SHP77 (cell line): Measurements from ENCODE around the gene FBXL14.
"Not testable (repeated sequence)": the region's sequence is repeated elsewhere in the genome, so short reads cannot be mapped to it uniquely, and the experiment has no call there.

Experiments used
- DNase-seq, 2 experiments: peaks; one replicate each; lab custom pipeline; 2025; lab: John Stamatoyannopoulos, UW

Gene FBXL14

DNA sequence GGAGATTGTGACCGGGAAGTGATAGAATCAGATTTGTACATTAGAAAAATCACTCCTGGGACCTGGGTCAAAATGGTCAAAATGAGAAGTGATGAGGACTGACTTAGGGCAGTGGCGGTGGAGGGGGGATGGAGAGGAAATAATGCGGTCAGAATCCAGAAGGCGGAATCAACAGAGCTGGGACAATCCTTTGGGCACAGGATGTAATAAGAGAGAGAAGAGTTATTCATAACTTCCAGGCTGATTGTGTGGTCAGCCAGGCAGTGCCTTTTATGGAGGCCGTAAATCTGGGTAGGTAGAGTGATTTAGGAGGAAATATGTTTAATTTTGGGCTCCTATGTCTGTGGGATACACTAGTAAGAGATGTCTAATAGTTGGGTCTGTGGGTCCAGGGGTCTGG lies 21.6 kb downstream of the FBXL14 start:
- DNase-seq, result no peak

DNA sequence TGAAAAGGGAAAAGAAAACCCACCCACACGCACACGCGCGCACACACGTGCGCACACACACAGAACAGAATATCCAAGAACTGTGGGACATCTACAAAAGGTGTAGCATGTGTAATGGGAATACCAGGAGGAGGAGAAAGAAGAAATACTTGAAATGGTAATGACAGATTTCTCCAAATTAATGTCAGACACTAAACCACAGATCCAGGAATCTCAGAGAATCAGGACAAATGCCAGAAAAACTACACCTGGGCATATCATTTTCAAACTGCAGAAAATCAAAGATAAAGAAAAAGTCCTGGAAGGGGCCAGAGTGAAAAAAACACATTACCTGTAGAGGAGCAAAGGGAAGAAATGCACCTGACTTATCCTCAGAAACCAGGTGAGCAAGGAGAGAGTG lies 26.5 kb downstream of the FBXL14 start:
- no peak for DNase-seq

DNA sequence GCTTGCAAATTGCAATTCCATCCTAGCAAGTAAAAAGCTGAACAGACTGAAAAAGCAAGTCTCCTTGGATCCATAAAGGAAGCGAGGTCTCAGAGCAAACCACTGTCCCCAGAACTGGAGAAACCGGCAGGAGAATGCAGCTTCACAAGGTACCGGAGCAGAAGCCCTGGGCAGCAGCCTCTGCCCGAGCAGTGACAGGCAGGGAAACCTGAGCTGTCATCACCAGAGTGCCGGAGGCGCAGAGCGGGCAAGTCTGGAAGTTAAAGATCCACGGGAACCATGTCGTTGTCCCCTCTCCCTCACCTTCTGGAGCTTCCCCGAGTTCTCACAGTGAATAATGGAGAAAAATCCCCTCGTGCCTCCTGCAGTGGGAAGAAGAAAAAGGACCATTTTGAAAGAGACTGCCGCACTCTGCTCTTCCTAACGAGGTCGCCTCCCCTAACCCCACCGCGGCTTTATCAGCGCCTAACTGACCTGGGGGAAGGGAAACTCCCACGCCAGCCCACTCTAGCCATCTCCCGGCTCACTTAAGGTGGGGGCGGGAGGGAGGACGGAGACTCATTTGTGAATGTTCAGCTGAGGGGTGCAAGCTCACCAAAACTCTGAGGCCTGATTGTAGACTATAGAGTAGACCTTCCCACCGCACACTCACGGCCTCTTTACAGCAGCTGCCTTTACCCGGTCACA lies 27.8 kb downstream of the FBXL14 start:
- DNase-seq, result no peak

DNA sequence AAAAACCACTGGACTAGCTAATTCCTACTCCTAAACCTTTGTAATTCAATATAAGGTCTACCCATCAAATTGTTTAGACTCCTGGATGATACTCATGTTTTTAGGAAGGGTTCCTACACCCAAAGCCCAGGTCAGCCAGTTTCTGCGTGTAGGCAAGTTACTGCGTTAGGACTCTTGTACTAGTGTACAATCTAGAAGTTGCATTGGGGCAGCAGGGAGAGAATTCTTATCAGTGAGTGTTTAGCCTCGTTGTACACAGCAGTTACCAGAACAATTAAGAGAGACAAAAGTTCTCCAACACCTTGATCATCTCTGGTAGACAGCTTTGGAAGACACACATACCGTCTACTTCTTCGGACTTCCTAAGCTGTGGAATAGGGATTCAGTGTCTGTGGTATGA lies 29.2 kb downstream of the FBXL14 start:
- DNase-seq, result no peak

DNA sequence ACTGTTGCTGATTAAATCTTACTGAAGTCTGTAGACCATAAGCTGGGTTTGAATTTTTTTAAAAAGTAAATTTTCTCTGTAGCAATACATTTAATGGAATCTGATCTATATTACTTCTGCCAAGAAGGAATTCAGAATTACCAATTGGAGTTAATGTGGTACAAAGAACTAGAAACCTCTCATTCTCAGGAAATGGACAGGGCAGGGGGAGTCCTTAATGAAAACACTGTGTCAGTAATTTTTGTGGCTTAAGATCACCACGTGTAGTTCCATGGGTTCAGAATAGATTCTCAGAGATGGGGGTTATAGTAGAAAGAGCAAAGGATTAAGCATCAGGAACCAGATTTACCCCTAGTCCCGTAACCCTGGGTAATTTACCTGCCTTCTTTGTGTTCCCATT lies 30.3 kb downstream of the FBXL14 start:
- DNase-seq, result no peak

DNA sequence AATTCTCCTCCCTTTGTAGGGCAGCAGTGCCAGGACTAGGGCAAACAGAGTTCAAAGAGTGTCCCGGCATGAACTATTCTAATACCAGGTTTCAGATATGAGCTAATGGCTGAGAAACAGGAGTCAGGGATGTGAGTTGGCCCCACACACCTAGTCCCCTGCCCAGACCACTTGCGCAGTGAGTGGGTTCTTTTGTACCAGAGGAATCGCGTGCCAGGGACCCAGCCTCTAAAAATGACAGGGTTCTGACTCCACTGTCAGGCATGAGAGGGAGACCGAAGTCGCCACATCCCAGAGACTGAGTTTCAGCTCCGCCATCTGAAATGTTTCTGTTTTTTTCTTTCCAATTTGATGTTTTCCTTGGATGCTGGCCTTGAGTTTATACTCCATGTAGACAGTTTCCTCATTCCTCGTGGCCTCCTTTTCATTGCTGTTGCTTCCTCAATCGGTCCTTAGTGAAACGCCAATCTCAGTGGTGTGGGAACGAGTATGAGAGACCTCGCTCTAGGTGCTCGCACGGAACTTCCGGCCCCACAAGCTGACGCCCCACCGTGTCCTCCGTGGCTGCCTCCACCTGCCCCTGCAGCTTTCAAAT lies 31.5 kb downstream of the FBXL14 start:
- DNase-seq, result no peak

DNA sequence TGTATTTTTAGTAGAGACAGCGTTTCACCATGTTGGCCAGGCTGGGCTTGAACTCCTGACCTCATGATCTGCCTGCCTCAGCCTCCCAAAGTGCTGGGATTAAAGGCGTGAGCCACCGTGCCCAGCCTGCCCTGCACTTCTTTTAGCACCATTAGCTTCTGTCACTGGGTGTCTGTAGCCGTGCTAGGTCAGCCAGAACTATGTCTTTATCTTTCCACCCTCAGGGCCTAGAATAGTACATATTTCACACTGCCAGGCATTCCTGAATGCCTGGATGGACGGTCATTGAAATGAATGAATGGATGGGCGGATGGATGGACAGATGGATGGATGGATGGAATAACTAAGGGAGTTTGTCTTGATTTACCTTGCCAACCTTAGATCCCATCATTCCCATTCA lies 33.7 kb downstream of the FBXL14 start:
- DNase-seq, result no peak

DNA sequence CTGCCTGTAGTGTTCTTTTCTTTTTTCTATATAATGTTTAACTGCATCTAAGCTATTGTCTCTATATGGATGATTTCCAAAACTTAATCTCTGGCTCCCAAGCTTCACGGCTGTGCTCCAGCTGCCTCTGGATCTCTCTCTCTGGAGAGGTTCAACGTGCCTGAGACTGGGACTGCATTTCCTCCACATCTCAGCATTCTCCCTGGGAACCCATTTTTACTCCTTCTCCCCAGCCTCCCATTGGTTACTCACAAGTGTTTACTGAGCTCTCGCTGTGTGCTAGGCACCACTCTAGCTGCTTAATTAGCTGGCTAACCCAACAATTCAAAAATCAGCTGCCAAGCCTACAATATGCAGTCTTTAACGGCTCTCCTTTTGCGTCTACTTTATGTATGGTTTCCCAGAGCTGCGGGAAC lies 34.7 kb downstream of the FBXL14 start:
- DNase-seq, result no peak

DNA sequence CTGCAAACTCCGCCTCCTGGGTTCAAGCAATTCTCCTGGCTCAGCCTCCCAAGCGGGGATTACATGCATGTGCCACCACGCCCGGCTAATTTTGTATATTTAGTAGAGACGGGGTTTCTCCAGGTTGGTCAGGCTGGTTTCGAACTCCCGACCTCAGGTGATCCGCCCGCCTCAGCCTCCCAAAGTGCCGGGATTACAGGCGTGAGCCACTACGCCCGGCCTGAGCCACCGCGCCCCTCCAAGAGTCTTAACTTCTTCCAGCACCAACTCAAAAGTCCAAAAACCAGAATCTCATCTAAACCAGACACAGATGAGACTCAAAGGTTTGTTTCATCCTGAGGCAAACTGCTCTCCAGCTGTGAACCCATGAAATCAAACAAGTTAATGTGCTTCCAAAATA lies 36.3 kb downstream of the FBXL14 start:
- DNase-seq, result not testable (repeated sequence)

DNA sequence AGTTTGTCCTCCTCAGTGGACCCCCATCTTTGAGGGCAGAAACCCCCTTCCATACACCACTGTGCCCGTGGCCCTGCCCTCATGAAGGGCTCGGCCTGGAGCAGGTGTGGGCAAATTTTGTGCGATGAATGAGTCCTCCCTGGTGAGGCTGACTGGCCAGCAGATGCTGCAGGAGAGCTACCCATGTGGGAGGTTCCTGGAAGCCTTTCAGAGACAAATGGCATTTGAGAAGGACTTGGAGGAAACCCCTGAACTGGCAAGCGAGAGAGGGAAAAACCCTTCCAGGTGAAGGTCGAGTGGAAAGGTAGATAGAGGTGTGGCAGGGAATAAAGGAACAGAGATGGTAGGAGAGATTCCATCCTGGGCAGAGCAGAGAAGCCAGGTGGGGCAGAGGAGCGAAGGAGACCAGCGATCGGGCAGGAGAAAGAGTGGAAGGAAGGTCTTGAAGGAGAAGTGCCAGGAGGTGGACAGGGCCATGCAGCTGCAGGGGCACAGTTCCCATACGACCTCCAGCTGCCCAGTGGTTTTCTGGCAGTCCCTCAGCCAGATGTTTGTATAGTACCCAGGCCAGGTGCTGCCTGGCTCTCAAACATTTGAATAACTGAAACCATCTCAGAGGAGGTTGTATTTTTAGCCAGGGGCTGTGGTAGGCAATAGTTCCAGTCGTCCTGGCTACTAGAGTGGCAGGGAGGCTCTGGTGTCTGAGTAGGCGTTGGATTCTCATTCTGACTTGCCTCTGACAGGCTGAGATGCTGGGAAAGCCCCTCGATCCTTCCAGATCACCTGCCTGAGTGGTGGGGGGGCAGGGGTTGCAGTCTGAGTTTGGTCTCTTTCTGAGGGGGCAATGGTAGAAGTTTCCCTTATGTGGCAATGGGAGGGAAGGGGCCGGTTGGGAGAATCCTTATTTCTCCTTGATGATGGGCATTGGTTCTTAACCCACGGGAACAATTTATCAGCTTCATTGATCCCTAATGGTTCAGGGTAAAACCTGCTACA lies 40.1 kb downstream of the FBXL14 start:
- no peak for DNase-seq

DNA sequence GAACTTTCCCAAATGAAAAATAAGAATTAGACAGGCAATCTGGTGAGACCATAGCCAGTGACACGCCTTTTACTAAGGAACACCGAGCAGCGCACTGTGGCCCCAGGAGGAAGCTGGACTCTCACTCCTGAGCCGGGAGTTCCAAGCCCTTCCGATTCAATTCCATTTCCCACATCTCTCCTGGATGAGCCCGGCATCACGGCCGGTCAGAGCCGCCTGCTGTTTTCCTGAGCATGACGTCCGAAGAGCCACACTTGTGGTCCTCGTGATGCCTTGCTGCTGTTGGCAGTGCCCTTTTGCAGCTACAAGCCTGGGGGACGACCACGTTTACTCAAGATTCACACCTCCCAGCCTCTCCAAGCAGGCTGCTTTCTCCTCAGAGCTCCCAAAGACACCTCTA lies 40.8 kb downstream of the FBXL14 start:
- DNase-seq, result no peak

DNA sequence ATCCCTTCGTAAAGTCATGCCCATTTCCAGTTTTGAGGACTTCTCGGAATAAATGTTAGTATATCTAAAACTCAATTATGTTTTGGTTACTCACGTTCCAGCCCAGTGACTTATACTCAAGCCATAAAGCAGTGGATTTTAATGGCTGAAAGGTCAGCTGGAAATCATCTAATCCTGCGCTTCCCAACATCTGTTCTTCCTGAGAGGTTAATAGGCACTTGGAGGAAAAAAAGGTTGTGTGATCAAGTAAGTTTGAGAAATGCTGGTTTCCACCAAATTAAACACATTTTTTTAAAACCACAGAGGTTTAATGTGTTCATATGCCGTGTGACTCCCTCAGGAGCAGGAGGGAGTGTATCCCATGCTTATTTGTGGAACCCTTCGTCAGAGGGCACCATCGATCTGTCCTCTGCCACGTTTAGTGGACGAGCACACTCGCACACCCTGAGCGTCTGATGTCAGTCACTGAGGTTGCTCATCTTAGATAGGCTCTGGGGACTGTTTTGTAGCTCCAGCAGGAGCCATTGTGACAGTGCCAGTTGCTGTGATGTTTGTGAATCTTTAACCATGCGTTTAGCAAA lies 41.4 kb downstream of the FBXL14 start:
- DNase-seq, result no peak

DNA sequence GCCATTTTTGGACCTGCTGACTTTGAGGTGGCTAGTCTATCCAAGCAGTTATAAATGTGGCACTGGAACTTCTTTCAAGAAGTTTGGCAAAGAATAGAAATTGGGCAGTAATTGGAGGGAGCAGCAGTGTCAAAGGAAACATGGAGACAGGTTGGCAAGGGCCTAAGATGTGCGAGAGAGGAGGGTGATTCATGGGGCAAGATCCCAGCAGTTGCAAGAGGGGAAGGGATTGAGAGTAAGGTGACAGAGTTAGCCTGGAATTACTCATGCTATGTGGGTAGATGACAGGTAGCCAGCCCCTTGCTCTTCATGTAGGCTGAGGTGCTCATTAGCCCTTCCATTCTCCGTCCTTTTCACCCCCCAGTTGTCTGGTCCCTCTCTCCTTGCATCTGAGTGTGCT lies 42.2 kb downstream of the FBXL14 start:
- no peak for DNase-seq

DNA sequence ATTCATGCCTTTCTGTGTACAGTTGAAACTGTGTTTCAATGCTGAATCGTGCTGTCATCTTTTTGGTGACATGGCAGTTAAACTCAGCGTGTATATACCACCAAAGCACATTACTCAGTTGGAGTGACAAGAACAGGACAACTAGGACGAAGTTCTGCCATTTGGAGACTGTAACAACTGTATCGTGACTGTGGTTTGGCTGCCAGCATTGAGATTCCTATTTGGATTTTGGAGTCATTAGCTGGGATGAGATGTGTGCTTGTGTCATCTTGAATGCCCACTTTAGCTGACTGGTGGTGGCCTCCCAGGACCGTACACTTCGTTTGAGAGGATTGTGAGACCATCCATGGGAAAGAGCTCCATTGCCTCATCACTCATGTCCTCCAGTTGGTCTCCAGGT lies 42.9 kb downstream of the FBXL14 start:
- no peak for DNase-seq

DNA sequence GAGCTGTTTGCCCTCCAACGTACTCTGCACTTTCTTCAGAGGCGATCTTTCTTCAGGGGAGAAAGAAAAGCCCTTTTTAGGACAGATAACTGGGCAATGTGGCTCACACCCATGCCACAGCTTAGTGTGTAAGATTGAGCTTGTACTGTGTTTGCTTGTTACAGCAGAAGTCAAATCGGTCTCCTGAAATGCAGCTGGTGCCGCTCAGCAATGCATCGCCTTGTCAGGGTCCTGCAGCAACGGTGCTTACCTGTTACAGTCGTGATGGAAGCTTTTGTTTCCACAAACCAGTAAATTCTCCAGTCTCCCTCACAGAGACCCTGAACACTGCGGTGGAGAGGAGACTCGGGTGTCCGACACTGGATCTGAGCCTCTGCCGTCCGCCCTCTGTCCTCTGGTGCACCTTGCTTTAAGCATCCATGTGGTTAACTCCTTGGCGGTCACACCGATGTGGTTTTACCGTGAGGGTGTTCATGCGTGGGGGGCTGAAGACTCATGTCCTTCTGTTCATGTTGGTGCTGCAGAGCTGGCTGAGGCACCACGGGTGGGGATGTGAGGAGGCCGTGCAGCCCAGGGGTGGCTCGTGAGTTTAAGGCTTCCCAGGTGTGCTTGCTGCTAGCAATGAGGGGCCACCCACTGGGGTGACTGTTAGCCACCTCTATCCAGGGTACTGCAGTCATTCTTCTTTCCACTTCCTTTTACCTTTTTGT lies 47.3 kb downstream of the FBXL14 start:
- no peak for DNase-seq

DNA sequence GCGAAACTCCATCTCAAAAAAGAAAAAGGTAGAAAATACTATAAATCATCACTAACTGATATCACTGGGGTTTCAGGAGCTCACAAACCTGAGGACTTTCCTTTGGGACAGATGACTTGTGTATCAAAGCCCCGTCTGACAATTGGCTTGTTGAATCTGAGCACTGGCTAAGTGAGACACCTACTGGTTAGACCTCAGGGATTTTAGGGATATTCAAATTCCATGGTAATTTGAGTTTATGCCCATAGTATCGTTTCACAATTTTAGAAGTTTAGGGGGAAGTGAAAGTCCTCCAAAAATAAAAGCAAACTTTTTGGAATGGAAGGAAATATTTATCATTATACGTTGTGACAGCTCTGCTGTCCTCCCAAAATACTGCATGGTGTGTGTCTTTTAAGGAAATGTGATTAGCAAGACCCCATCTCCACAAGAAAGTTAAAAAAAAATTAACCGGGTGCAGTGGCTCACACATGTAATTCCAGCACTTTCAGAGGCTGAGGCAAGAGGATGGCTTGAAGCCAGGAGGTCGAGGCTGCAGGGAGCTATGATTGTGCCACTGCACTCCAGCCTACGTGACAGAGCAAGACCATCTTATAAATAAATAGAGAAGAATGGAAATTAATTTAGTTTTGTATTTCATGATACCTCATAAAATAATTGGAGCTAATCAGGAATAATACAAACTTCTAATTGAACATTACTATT lies 49.2 kb downstream of the FBXL14 start:
- no peak for DNase-seq

DNA sequence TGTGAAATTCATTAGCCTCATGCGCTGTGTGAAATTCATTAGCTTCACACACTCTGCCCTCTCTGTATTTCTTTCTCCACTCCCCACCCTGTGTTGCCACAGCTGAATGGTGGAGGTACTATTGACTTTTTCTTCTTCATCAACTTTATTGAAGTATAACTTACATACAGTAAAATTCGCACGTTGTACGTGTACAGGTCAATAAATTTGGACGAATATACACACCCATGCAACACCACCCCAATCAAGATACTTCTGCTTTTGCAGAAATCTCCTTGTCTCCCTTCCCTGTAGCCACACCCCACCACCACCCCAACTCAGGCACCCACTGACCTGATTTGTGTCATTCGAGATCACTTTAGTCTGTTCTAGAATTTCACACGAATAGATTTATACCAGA lies 51.8 kb downstream of the FBXL14 start:
- DNase-seq, result no peak

DNA sequence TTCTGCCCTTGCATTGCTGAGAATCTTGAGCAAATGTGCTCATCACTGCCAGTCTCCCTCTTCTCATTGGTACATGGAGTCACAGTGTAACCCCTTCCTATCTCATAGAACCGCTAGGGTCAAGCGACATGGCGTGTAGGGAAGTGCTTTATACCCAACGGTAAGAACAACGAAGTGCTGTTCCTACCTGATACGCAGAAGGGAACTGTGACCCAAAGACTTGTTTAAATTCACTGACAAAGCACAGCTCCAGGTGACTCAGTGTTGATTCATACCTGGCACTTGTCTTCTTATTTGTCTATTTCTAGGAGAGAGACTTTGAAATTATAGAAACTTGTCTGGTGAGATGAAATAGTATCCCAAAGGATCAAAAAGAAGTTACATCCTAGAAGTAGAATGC lies 53.7 kb downstream of the FBXL14 start:
- no peak for DNase-seq

DNA sequence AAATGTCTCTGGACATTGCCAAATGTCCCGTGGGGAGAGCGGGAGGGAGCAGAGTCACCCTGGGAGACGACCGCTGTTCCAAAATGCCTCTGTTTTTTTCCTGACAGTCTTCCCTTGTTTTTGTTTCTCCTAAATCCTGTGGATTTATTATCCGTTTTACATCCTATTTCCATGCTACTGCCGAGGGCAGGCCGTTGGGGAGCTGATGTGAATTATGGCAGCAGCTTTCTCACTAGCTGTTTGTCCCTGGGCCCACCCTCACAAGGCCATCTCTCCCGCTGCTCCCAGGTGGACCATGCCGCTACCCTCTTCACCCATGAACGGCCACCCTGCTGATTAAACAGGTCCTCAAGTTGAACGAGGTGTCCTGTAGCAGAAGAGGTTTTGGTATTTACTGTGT lies 55.2 kb downstream of the FBXL14 start:
- no peak for DNase-seq

DNA sequence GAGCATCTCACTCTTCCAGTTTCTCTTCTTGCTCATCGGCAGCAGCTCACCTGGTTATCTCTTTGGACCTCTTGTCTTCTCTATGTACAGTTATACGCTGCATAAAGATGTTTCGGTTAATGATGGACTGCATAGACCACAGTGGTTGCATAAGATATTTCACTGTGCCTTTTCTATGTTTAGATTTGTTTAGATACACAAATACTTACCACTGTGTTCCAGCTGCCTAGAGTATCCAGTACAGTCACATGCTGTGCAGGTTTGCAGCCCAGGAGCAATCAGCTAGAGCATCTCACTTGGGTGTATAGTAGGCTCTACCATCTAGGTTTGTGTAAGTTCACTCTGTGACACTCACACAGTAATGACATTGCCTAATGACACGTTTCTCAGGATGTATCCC lies 57.6 kb downstream of the FBXL14 start:
- DNase-seq, result no peak

DNA sequence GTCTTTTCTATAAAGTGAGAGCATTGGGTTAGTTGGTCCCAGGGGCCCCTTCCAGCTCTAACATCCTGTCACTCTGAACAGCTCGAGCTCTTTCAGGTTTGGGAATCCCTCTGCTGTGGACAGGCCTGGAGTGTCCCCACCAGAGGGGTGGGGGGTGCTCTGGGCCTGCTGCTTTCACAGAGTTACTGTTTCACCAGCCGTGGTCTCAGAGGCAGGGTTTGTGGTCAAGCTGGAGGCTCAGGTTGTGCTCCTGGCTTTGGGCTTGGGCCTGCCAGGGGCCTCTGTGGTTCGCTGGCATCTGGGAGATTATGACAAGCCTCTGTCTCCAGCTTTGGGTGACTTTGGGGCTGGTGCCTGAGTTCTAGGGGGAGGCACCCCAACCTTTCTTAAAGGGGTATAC lies 59.6 kb downstream of the FBXL14 start:
- no peak for DNase-seq
